KMS-11 (cell line): ENCODE data around the gene URM1.
A peak's percentile ranks its signal among the peaks of the same experiment; 100 is the strongest.

Source experiments
- H2AFZ ChIP-seq: fragments of 200-600 bp; sonication (generic); 2 replicates; pipeline ENCODE4 v1.6.1; 2016; ENCODE audit warnings: antibody characterized with exemption, mixed run types, low read depth
- H3K27ac ChIP-seq: fragments of 200-600 bp; sonication (generic); 2 replicates; pipeline ENCODE4 v1.6.1; 2016; ENCODE audit warnings: mild to moderate bottlenecking, mixed run types
- H3K27me3 ChIP-seq: fragments of 200-600 bp; sonication (generic); 2 replicates; pipeline ENCODE4 v1.6.1; 2017; ENCODE audit warnings: mild to moderate bottlenecking, low read depth, mixed run types, moderate library complexity; ENCODE audit not compliant: insufficient read depth
- H3K36me3 ChIP-seq: fragments of 200-600 bp; sonication (generic); 2 replicates; pipeline ENCODE4 v1.6.1; 2017; ENCODE audit warnings: mild to moderate bottlenecking, mixed run types; ENCODE audit not compliant: insufficient read depth
- H3K4me1 ChIP-seq: fragments of 200-600 bp; sonication (generic); 2 replicates; pipeline ENCODE4 v1.6.1; 2016; ENCODE audit warnings: mild to moderate bottlenecking, low read depth, mixed run types; ENCODE audit not compliant: poor library complexity, severe bottlenecking
- H3K4me2 ChIP-seq: fragments of 200-600 bp; sonication (generic); 2 replicates; pipeline ENCODE4 v1.7.0; 2016; ENCODE audit warnings: mild to moderate bottlenecking, mixed run types
- H3K4me3 ChIP-seq: fragments of 200-600 bp; sonication (generic); IDR thresholded peaks from 2 replicates; pipeline ENCODE4 v1.6.1; 2017; ENCODE audit warnings: low read depth, low read length, mixed read lengths; ENCODE audit not compliant: insufficient read depth
- H3K79me2 ChIP-seq: fragments of 200-600 bp; sonication (generic); 2 replicates; pipeline ENCODE4 v1.6.1; 2016; ENCODE audit warnings: low read depth, mixed run types; ENCODE audit not compliant: insufficient read depth
- H3K9ac ChIP-seq: fragments of 200-600 bp; sonication (generic); 2 replicates; pipeline ENCODE4 v1.6.1; 2016; ENCODE audit warnings: mild to moderate bottlenecking, mixed run types
- H4K20me1 ChIP-seq: fragments of 200-600 bp; sonication (generic); 2 replicates; pipeline ENCODE4 v1.6.1; 2016; ENCODE audit warnings: mild to moderate bottlenecking, mixed run types; ENCODE audit not compliant: insufficient read depth
- CTCF ChIP-seq: fragments of 200-600 bp; sonication (generic); conservative IDR thresholded peaks from 2 replicates; pipeline ENCODE4 v1.6.1; 2017; ENCODE audit warnings: low read depth, mild to moderate bottlenecking, antibody characterized with exemption, low read length, moderate library complexity, mixed read lengths

The URM1 gene

GRCh38 chr9:128369024-128369706 lies 2.0 kb upstream of the URM1 start:
- Histone ChIP-seq H3K36me3 (no peaks in the 10 kb centered on the region), H3K27me3 (no peaks in the 10 kb centered on the region), H3K79me2 (peaks cover 27% of the 10 kb centered on the region), H2AFZ (no peak overlapping the region), H3K4me2 (no peak overlapping the region), H3K27ac (no peak overlapping the region), H3K4me3 (no peak overlapping the region), H3K9ac (no peak overlapping the region), H4K20me1 (no peaks in the 10 kb centered on the region), H3K4me1 (peaks cover 15% of the 10 kb centered on the region)
- TF ChIP-seq CTCF: no peak

- Histone ChIP-seq H3K4me1 (peaks cover 16% of the 10 kb centered on the region), H3K9ac (peak overlapping the region; percentile 50; the same call in 1 of the 2 replicates), H3K27ac (peak overlapping the region; percentile 37; the same call in 1 of the 2 replicates), H3K27me3 (no peaks in the 10 kb centered on the region), H4K20me1 (no peaks in the 10 kb centered on the region), H2AFZ (peak overlapping the region; percentile 92), H3K79me2 (peaks cover 37% of the 10 kb centered on the region), H3K4me3 (no peak overlapping the region), H3K4me2 (peak overlapping the region; percentile 88), H3K36me3 (no peaks in the 10 kb centered on the region)
- TF ChIP-seq CTCF: no peak
Observed at GRCh38 chr9:128370367-128370751, 815 bp upstream of the URM1 start.

GRCh38 chr9:128371630-128372117 lies 500 bp downstream of the URM1 start:
- Histone ChIP-seq H3K4me1 (peaks cover 26% of the 10 kb centered on the region), H4K20me1 (no peaks in the 10 kb centered on the region), H3K79me2 (peaks cover 45% of the 10 kb centered on the region), H3K27me3 (no peaks in the 10 kb centered on the region), H3K36me3 (no peaks in the 10 kb centered on the region), H2AFZ (peak overlapping the region; percentile 92), H3K9ac (peak overlapping the region; percentile 55; the same call in 1 of the 2 replicates), H3K4me2 (peak overlapping the region; percentile 95), H3K4me3 (peak overlapping the region; percentile 50), H3K27ac (peak overlapping the region; percentile 35; the same call in 1 of the 2 replicates)
- no peak for TF ChIP-seq CTCF

- no peaks in the 10 kb centered on the region for H3K36me3 ChIP-seq
Observed at GRCh38 chr9:128372188-128372641, 1.0 kb downstream of the URM1 start.

More at GRCh38 chr9:128372188-128372641, 1.0 kb downstream of the URM1 start:
- TF ChIP-seq CTCF: no peak
- peaks cover 50% of the 10 kb centered on the region for H3K79me2 ChIP-seq
- H3K4me3 ChIP-seq: peak overlapping the region; percentile 50
- peaks cover 26% of the 10 kb centered on the region for H3K4me1 ChIP-seq
- peak overlapping the region; percentile 95 for H3K4me2 ChIP-seq
- H3K9ac ChIP-seq: no peak overlapping the region
- no peak overlapping the region for H2AFZ ChIP-seq
- H4K20me1 ChIP-seq: no peaks in the 10 kb centered on the region
- no peaks in the 10 kb centered on the region for H3K27me3 ChIP-seq
- H3K27ac ChIP-seq: no peak overlapping the region
